HepG2 (cell line): ENCODE results near the gene ATP7B. TPM values are rescaled to one million over a fixed set of nuclear protein-coding genes. Genes with fewer than 3 reads are reported as not detected.

Experiments
- ESRRA ChIP-seq: sonication (generic); formaldehyde crosslinking; IDR thresholded peaks from 2 replicates; pipeline ENCODE4 v1.5.1; 2020; ENCODE audit warnings: mild to moderate bottlenecking, low read depth, missing genetic modification reagents
- ISX ChIP-seq: sonication (generic); formaldehyde crosslinking; conservative IDR thresholded peaks from 2 replicates; pipeline ENCODE4 v1.5.0; 2020; ENCODE audit warnings: missing genetic modification reagents
- MBNL3 ChIP-seq: fragments of 250-450 bp; sonication (Bioruptor Pico); conservative IDR thresholded peaks from 2 replicates; pipeline ENCODE4 v1.8.0; 2022; ENCODE audit warnings: mild to moderate bottlenecking, inconsistent platforms
- NFIB ChIP-seq: sonication (generic); formaldehyde crosslinking; IDR thresholded peaks from 2 replicates; pipeline ENCODE4 v1.9.0; 2021; ENCODE audit warnings: missing genetic modification reagents, mild to moderate bottlenecking, borderline replicate concordance
- PLRG1 ChIP-seq: fragments of 450-650 bp; conservative IDR thresholded peaks from 2 replicates; pipeline ENCODE4 v1.6.1; 2016
- SP1 ChIP-seq, 2 experiments: fragments of 450-650 bp in 1 of 2; sonication (generic) in 1 of 2; formaldehyde crosslinking in 1 of 2; IDR thresholded peaks; 2 replicates each; pipeline versions ENCODE4 v1.4.0 to v1.6.1; 2016 to 2020; ENCODE audit warnings: missing genetic modification reagents in 1 of 2
- ZBTB21 ChIP-seq: sonication (generic); formaldehyde crosslinking; IDR thresholded peaks from 2 replicates; pipeline ENCODE4 v1.4.0; 2020; ENCODE audit warnings: missing genetic modification reagents
- ZBTB4 ChIP-seq: sonication (generic); formaldehyde crosslinking; IDR thresholded peaks from 2 replicates; pipeline ENCODE4 v1.4.0; 2020; ENCODE audit warnings: missing genetic modification reagents, mild to moderate bottlenecking, borderline replicate concordance
- ZMYM2 ChIP-seq: sonication (generic); formaldehyde crosslinking; IDR thresholded peaks from 2 replicates; pipeline ENCODE4 v1.8.0; 2022; ENCODE audit warnings: mild to moderate bottlenecking, missing genetic modification reagents
- ZNF282 ChIP-seq: fragments of 450-650 bp; IDR thresholded peaks from 2 replicates; pipeline ENCODE4 v1.6.1; 2018; ENCODE audit not compliant: partially characterized antibody
- ZNF577 ChIP-seq: sonication (generic); formaldehyde crosslinking; IDR thresholded peaks from 2 replicates; pipeline ENCODE4 v1.4.0; 2020; ENCODE audit warnings: mild to moderate bottlenecking, low read depth, missing genetic modification reagents, borderline replicate concordance
- ZNF891 ChIP-seq: sonication (generic); formaldehyde crosslinking; IDR thresholded peaks from 2 replicates; pipeline ENCODE4 v1.5.0; 2020; ENCODE audit warnings: mild to moderate bottlenecking, missing genetic modification reagents
- ZSCAN20 ChIP-seq: sonication (generic); formaldehyde crosslinking; IDR thresholded peaks from 2 replicates; pipeline ENCODE4 v1.4.0; 2020; ENCODE audit warnings: missing genetic modification reagents, mild to moderate bottlenecking, borderline replicate concordance
- ZSCAN25 ChIP-seq: sonication (generic); formaldehyde crosslinking; IDR thresholded peaks from 2 replicates; pipeline ENCODE4 v1.8.0; 2022; ENCODE audit warnings: mild to moderate bottlenecking, missing genetic modification reagents
- polyA plus RNA-seq, 8 experiments: library from polyadenylated mRNA; depleted of rRNA in 3 of 8; stranded (reverse) in 7 of 8; unstranded in 1 of 8; fragments of >200 nt; fragmentation: Illumina TruSeq in 4 of 8; extraction: Trizol in 4 of 8; gene quantifications; 2 replicates each; pipeline versions ENCODE4 v1.2.1 to v1.2.3, GENCODE V29; 2011 to 2016; ENCODE audit warnings: low read depth in 4 of 8, missing spikeins in 1 of 8, mixed read lengths in 1 of 8; ENCODE audit not compliant: insufficient read depth in 1 of 8
- total RNA-seq, 5 experiments: library from RNA; depleted of rRNA; stranded (reverse); fragments of >200 nt; fragmentation: Illumina TruSeq; extraction: Trizol; gene quantifications; 2 replicates each; pipeline ENCODE4 v1.2.3, GENCODE V29; 2016; ENCODE audit warnings: low read depth in 1 of 5
- TF ChIP-seq, protein P1 (sequence below): sonication (generic); formaldehyde crosslinking; IDR thresholded peaks from 2 replicates; pipeline ENCODE4 v1.9.0; 2021; ENCODE audit warnings: mild to moderate bottlenecking, missing genetic modification reagents
- TF ChIP-seq, protein P2 (sequence below): sonication (generic); formaldehyde crosslinking; IDR thresholded peaks from 2 replicates; pipeline ENCODE4 v1.4.0; 2020; ENCODE audit warnings: missing genetic modification reagents, borderline replicate concordance

The ATP7B gene
- total and polyA plus RNA-seq, 2 of the 13 experiments (the other 11 are each of a cell fraction or from before 2014, with no cell fraction given) = 31.8 to 57.4 TPM

- TF ChIP-seq ZBTB21 (CRISPR knock-in tag) = no peak
- no peak for TF ChIP-seq ISX (CRISPR knock-in tag)
- TF ChIP-seq SP1 (IDR thresholded peaks at IDR 0.05) = no peak
- no peak for TF ChIP-seq SP1 (CRISPR knock-in tag; IDR thresholded peaks at IDR 0.05)
- TF ChIP-seq NFIB = no peak
- no peak for TF ChIP-seq MBNL3 (CRISPR knock-in tag)
- TF ChIP-seq ZMYM2 (CRISPR knock-in tag) = peak; percentile 76
- TF ChIP-seq, protein P1, sequence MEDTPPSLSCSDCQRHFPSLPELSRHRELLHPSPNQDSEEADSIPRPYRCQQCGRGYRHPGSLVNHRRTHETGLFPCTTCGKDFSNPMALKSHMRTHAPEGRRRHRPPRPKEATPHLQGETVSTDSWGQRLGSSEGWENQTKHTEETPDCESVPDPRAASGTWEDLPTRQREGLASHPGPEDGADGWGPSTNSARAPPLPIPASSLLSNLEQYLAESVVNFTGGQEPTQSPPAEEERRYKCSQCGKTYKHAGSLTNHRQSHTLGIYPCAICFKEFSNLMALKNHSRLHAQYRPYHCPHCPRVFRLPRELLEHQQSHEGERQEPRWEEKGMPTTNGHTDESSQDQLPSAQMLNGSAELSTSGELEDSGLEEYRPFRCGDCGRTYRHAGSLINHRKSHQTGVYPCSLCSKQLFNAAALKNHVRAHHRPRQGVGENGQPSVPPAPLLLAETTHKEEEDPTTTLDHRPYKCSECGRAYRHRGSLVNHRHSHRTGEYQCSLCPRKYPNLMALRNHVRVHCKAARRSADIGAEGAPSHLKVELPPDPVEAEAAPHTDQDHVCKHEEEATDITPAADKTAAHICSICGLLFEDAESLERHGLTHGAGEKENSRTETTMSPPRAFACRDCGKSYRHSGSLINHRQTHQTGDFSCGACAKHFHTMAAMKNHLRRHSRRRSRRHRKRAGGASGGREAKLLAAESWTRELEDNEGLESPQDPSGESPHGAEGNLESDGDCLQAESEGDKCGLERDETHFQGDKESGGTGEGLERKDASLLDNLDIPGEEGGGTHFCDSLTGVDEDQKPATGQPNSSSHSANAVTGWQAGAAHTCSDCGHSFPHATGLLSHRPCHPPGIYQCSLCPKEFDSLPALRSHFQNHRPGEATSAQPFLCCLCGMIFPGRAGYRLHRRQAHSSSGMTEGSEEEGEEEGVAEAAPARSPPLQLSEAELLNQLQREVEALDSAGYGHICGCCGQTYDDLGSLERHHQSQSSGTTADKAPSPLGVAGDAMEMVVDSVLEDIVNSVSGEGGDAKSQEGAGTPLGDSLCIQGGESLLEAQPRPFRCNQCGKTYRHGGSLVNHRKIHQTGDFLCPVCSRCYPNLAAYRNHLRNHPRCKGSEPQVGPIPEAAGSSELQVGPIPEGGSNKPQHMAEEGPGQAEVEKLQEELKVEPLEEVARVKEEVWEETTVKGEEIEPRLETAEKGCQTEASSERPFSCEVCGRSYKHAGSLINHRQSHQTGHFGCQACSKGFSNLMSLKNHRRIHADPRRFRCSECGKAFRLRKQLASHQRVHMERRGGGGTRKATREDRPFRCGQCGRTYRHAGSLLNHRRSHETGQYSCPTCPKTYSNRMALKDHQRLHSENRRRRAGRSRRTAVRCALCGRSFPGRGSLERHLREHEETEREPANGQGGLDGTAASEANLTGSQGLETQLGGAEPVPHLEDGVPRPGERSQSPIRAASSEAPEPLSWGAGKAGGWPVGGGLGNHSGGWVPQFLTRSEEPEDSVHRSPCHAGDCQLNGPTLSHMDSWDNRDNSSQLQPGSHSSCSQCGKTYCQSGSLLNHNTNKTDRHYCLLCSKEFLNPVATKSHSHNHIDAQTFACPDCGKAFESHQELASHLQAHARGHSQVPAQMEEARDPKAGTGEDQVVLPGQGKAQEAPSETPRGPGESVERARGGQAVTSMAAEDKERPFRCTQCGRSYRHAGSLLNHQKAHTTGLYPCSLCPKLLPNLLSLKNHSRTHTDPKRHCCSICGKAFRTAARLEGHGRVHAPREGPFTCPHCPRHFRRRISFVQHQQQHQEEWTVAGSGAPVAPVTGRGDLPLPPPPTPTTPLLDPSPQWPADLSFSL = no peak
- no peak for TF ChIP-seq ZSCAN25 (CRISPR knock-in tag)
- TF ChIP-seq, protein P2, sequence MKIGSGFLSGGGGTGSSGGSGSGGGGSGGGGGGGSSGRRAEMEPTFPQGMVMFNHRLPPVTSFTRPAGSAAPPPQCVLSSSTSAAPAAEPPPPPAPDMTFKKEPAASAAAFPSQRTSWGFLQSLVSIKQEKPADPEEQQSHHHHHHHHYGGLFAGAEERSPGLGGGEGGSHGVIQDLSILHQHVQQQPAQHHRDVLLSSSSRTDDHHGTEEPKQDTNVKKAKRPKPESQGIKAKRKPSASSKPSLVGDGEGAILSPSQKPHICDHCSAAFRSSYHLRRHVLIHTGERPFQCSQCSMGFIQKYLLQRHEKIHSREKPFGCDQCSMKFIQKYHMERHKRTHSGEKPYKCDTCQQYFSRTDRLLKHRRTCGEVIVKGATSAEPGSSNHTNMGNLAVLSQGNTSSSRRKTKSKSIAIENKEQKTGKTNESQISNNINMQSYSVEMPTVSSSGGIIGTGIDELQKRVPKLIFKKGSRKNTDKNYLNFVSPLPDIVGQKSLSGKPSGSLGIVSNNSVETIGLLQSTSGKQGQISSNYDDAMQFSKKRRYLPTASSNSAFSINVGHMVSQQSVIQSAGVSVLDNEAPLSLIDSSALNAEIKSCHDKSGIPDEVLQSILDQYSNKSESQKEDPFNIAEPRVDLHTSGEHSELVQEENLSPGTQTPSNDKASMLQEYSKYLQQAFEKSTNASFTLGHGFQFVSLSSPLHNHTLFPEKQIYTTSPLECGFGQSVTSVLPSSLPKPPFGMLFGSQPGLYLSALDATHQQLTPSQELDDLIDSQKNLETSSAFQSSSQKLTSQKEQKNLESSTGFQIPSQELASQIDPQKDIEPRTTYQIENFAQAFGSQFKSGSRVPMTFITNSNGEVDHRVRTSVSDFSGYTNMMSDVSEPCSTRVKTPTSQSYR (CRISPR knock-in tag) = no peak
- peak; percentile 70; the same call in 1 of the 2 replicates for TF ChIP-seq ESRRA (CRISPR knock-in tag)
- TF ChIP-seq ZSCAN20 (CRISPR knock-in tag) = no peak
- no peak for TF ChIP-seq ZNF577 (CRISPR knock-in tag)
- no peak for TF ChIP-seq ZNF891
- TF ChIP-seq ZNF282 = no peak
- TF ChIP-seq PLRG1 = no peak
- TF ChIP-seq ZBTB4 (CRISPR knock-in tag) = peak; percentile 64; the same call in 1 of the 2 replicates
These were observed 39.5 kb downstream of the ATP7B start (continued) for GRCh38 chr13:51971520-51972426.
